ENCODE results near the gene NUDCD3.

NUDCD3 gene

DNA sequence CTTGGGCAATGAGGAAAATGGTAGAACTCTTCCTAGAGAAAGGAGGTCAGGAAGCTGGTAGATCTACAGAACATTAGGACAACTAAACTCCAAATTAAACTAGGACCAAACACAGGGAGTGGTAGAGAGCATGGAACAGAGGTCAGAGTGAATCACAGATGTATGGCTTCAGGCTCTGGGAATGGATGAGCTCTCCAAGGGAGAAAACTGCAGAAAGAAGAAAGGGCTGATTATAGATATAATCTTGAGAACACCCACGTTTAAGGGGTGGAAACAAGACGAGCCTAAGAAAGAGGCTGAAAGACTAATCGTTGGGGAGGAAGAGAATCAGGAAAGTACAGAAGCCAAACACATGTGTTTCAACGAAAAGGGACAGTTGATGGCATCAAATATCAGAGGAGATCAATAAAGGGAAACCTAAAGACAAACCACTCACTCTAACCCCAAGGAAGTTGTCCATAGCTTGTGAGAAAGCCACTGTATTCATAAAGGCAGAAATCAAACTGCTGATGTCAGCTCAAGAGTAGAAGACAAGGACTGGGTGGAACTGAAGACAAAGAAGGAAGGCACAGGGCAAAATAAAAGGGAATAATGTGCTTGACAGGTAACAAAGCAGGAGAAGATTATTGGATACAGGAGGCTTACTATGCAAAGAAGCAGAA lies 41.4 kb downstream of the NUDCD3 start:
- Histone ChIP-seq H3K9me3 (ENCODE audit: control insufficient read depth, low read length) (no peaks in the 10 kb centered on the region), H3K4me2 (ENCODE audit: low read length) (no peak overlapping the region), H2AFZ (no peak overlapping the region), H3K4me1 (peaks cover 12% of the 10 kb centered on the region), H3K9ac (no peak overlapping the region), H3K27me3 (ENCODE audit: control insufficient read depth, insufficient read depth, low read length) (no peaks in the 10 kb centered on the region), H3K36me3 (ENCODE audit: control insufficient read depth, insufficient read depth, low read length) (no peaks in the 10 kb centered on the region), H3K27ac (no peak overlapping the region), H3K4me3 (ENCODE audit: low read depth, low read length) (no peak overlapping the region), H3K79me2 (peaks cover 73% of the 10 kb centered on the region)
- TF ChIP-seq, protein P1, sequence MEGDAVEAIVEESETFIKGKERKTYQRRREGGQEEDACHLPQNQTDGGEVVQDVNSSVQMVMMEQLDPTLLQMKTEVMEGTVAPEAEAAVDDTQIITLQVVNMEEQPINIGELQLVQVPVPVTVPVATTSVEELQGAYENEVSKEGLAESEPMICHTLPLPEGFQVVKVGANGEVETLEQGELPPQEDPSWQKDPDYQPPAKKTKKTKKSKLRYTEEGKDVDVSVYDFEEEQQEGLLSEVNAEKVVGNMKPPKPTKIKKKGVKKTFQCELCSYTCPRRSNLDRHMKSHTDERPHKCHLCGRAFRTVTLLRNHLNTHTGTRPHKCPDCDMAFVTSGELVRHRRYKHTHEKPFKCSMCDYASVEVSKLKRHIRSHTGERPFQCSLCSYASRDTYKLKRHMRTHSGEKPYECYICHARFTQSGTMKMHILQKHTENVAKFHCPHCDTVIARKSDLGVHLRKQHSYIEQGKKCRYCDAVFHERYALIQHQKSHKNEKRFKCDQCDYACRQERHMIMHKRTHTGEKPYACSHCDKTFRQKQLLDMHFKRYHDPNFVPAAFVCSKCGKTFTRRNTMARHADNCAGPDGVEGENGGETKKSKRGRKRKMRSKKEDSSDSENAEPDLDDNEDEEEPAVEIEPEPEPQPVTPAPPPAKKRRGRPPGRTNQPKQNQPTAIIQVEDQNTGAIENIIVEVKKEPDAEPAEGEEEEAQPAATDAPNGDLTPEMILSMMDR (IDR thresholded peaks at IDR 0.05): no peak

DNA sequence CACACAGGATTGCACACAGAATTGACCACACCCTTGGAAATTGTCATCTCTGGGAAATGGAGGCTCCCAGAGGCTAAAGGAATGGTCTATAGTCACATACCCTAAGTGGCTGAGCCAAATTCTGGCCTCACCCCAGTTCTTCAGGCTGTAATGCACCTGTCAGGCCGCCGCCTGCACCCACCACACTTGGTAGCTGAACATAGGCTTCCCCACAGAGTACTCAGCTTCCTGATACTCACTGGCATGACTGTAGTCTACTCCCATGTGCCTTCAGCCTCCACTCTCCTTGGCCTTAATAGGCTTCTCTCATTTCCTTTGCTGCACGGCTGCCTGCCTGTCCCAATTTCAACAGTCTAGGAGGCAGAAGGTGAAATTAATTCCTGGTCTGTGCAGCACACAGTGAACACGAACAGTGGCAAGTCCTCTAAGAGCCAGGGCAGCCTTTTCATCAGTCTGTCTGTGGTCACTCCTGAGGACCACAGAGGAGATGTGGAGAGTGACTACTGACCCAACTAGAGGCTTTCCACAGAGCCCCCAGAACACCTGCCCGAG lies 42.5 kb downstream of the NUDCD3 start:
- no peaks in the 10 kb centered on the region for H3K9me3 ChIP-seq (ENCODE audit: control insufficient read depth, low read length)
- H3K27me3 ChIP-seq (ENCODE audit: control insufficient read depth, insufficient read depth, low read length): no peaks in the 10 kb centered on the region
- no peak overlapping the region for H2AFZ ChIP-seq
- H3K4me3 ChIP-seq (ENCODE audit: low read depth, low read length): no peak overlapping the region
- H3K4me1 ChIP-seq: peaks cover 12% of the 10 kb centered on the region
- peaks cover 78% of the 10 kb centered on the region for H3K79me2 ChIP-seq
- TF ChIP-seq, protein P1 (IDR thresholded peaks at IDR 0.05): no peak
- no peaks in the 10 kb centered on the region for H3K36me3 ChIP-seq (ENCODE audit: control insufficient read depth, insufficient read depth, low read length)
- no peak overlapping the region for H3K4me2 ChIP-seq (ENCODE audit: low read length)
- H3K9ac ChIP-seq: no peak overlapping the region
- H3K27ac ChIP-seq: no peak overlapping the region

GRCh38 chr7:44445986-44446671 lies 44.3 kb downstream of the NUDCD3 start:
- peaks cover 12% of the 10 kb centered on the region for H3K4me1 ChIP-seq
- H3K9ac ChIP-seq: no peak overlapping the region
- TF ChIP-seq, protein P1 (IDR thresholded peaks at IDR 0.05): no peak

DNA sequence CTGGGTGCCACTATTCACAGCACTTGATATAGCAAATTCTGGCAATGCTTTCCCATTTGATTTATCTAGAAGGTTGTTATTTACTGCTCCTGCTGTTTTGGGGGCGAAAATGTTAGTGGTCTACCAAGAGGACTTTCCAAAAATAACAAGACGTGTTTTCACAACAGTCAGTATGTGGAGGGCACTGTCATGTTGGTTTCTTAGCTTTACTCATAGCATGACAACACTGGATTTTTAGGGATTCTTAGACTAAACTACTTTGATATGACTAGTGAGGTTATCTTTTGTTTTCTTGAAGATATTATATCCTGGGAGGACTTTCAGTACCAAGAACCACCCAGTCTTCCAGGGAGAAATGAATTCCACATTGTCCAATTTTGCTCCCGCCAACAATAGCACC lies 49.4 kb downstream of the NUDCD3 start:
- H2AFZ ChIP-seq: no peak overlapping the region
- H3K4me3 ChIP-seq (ENCODE audit: low read depth, low read length): no peak overlapping the region
- peaks cover 3% of the 10 kb centered on the region for H3K4me1 ChIP-seq
- H3K9ac ChIP-seq: no peak overlapping the region
- no peak overlapping the region for H3K27ac ChIP-seq
- H3K36me3 ChIP-seq (ENCODE audit: control insufficient read depth, insufficient read depth, low read length): no peaks in the 10 kb centered on the region
- no peaks in the 10 kb centered on the region for H3K9me3 ChIP-seq (ENCODE audit: control insufficient read depth, low read length)
- H3K79me2 ChIP-seq: peaks cover 66% of the 10 kb centered on the region
- H3K4me2 ChIP-seq (ENCODE audit: low read length): no peak overlapping the region
- TF ChIP-seq, protein P1 (IDR thresholded peaks at IDR 0.05): no peak
- H3K27me3 ChIP-seq (ENCODE audit: control insufficient read depth, insufficient read depth, low read length): no peaks in the 10 kb centered on the region

More at GRCh38 chr7:44445986-44446671, 44.3 kb downstream of the NUDCD3 start:
- Histone ChIP-seq H3K79me2 (peaks cover 76% of the 10 kb centered on the region), H3K27me3 (ENCODE audit: control insufficient read depth, insufficient read depth, low read length) (no peaks in the 10 kb centered on the region), H3K27ac (no peak overlapping the region), H3K9me3 (ENCODE audit: control insufficient read depth, low read length) (no peaks in the 10 kb centered on the region), H3K36me3 (ENCODE audit: control insufficient read depth, insufficient read depth, low read length) (no peaks in the 10 kb centered on the region), H3K4me3 (ENCODE audit: low read depth, low read length) (no peak overlapping the region), H2AFZ (no peak overlapping the region), H3K4me2 (ENCODE audit: low read length) (no peak overlapping the region)

Measured in parathyroid adenoma (tissue), 2 donors.